ENCODE data around the gene SLC39A2. TPM values are rescaled to one million over a fixed set of nuclear protein-coding genes. Genes with fewer than 3 reads are reported as not detected.

SLC39A2 gene
- total RNA-seq, 1 experiment from 2014 or later: not detected

DNA sequence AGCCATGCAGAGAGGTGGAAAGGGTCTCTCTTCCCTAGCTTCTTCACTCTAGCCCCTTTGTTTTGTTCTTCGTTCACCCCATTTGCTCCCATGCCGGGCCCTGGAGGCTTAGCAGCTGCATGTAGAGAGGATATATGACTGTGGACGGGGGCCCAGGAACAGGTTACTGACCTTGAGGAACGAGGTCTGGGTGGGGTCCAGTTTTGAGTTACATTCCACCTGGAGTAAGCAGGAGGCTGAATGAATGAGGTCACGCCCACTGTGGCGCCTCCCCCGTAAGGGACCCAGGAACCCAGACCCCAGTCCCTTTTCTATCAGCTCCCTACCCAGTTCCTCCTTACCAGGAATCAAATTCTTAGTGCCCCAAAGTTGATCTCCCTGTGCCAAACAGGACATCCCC lies 19.2 kb downstream of the SLC39A2 start (continued):
- TF ChIP-seq, protein P1, sequence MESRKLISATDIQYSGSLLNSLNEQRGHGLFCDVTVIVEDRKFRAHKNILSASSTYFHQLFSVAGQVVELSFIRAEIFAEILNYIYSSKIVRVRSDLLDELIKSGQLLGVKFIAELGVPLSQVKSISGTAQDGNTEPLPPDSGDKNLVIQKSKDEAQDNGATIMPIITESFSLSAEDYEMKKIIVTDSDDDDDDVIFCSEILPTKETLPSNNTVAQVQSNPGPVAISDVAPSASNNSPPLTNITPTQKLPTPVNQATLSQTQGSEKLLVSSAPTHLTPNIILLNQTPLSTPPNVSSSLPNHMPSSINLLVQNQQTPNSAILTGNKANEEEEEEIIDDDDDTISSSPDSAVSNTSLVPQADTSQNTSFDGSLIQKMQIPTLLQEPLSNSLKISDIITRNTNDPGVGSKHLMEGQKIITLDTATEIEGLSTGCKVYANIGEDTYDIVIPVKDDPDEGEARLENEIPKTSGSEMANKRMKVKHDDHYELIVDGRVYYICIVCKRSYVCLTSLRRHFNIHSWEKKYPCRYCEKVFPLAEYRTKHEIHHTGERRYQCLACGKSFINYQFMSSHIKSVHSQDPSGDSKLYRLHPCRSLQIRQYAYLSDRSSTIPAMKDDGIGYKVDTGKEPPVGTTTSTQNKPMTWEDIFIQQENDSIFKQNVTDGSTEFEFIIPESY (IDR thresholded peaks at IDR 0.05; ENCODE audit: extremely low read depth, insufficient replicate concordance, low read length): no peak
- no peak for TF ChIP-seq SIN3A (IDR thresholded peaks at IDR 0.05; ENCODE audit: low read depth)
- no peak for TF ChIP-seq EGR1 (IDR thresholded peaks at IDR 0.05; ENCODE audit: low read depth)
- no peak for TF ChIP-seq TCF7L2 (IDR thresholded peaks at IDR 0.05; ENCODE audit: borderline replicate concordance, extremely low read depth, insufficient read depth, insufficient read length)
- TF ChIP-seq YY1 (IDR thresholded peaks at IDR 0.05; ENCODE audit: extremely low read depth, insufficient replicate concordance, low read depth, low read length): no peak
- no peak for TF ChIP-seq EZH2 (IDR thresholded peaks at IDR 0.05)
- TF ChIP-seq RAD21 (IDR thresholded peaks at IDR 0.05; ENCODE audit: low read depth): no peak
- TF ChIP-seq EZH2phosphoT487 (IDR thresholded peaks at IDR 0.05; ENCODE audit: borderline replicate concordance): no peak
- TF ChIP-seq SRF (IDR thresholded peaks at IDR 0.05; ENCODE audit: low read depth): no peak
- TF ChIP-seq ZNF274 (IDR thresholded peaks at IDR 0.05; ENCODE audit: low read depth, low read length): no peak
- TF ChIP-seq SP1 (IDR thresholded peaks at IDR 0.05; ENCODE audit: low read depth): no peak

GRCh38 chr14:21018781-21019180 lies 19.7 kb downstream of the SLC39A2 start:
- Histone ChIP-seq H3K79me2 (ENCODE audit: insufficient read depth, low read length) (no peaks in the 10 kb centered on the region), H3K36me3 (ENCODE audit: control insufficient read depth in 1 of 2, insufficient read depth in 2 of 2, low read length in 2 of 2) (no peaks in the 10 kb centered on the region; a peak in 1 of 4 replicates), H3K9me2 (ENCODE audit: insufficient read depth) (no peaks in the 10 kb centered on the region), H3K27me3 (ENCODE audit: insufficient read depth, low read length) (no peaks in the 10 kb centered on the region), H2AFZ (ENCODE audit: low read depth, low read length, poor library complexity, severe bottlenecking) (no peak overlapping the region), H3K4me2 (ENCODE audit: low read length) (no peak overlapping the region), H3K27ac (ENCODE audit: low read depth, low read length) (no peak overlapping the region), H3K9me3 (ENCODE audit: control insufficient read depth in 1 of 2, insufficient read depth in 1 of 2, low read depth in 1 of 2, low read length in 2 of 2) (no peaks in the 10 kb centered on the region), H3K4me1 (ENCODE audit: control insufficient read depth in 1 of 2, insufficient read depth in 2 of 2, low read length in 2 of 2) (peaks cover under 1 to 7% of the 10 kb centered on the region in 2 experiments; a peak in 2 of 4 replicates), H3K9ac (ENCODE audit: low read length) (no peak overlapping the region), H4K20me1 (ENCODE audit: insufficient read depth) (no peaks in the 10 kb centered on the region), H3K4me3 (replicated peaks in 1 of 2; ENCODE audit: low read depth in 1 of 2, low read length in 2 of 2) (no peak overlapping the region)
- intact Hi-C loops (cut with micrococcal nuclease): loop anchor here (10.0 kb wide), 1 partner anchor 536 kb away; no protein-coding TSS in a partner anchor
- CTCF ChIA-PET: no interaction called here
- no peak for ATAC-seq
- POLR2A ChIA-PET: no interaction called here
- RAD21 ChIA-PET (ENCODE audit: low non-redundant PET in 1 of 2, low total read pairs in 2 of 2, uncharacterized antibody in 2 of 2, unreplicated experiment in 2 of 2): no interaction called here
- no TSS peak for BruUV-seq (replicated peaks)
- DNase-seq (ENCODE audit: low read depth, low spot score): no peak
- TF ChIP-seq REST (IDR thresholded peaks at IDR 0.05; ENCODE audit: low read depth) (no peak), POLR2AphosphoS5 (IDR thresholded peaks at IDR 0.05; ENCODE audit: low read depth, low read length) (no peak), ATF3 (IDR thresholded peaks at IDR 0.05) (no peak), TCF7L2 (IDR thresholded peaks at IDR 0.05; ENCODE audit: borderline replicate concordance, extremely low read depth, insufficient read depth, insufficient read length) (no peak), EGR1 (IDR thresholded peaks at IDR 0.05; ENCODE audit: low read depth) (no peak), JUND (IDR thresholded peaks at IDR 0.05) (no peak), CTCF (IDR thresholded peaks at IDR 0.05 in 2 of 3, conservative IDR thresholded peaks at IDR 0.05 in 1 of 3; ENCODE audit: borderline replicate concordance in 1 of 3, insufficient read depth in 1 of 3, low read depth in 2 of 3, low read length in 2 of 3) (no peak), CEBPB (IDR thresholded peaks at IDR 0.05; ENCODE audit: low read depth) (no peak), ELF1 (IDR thresholded peaks at IDR 0.05; ENCODE audit: borderline replicate concordance, low read depth) (no peak)
- TF ChIP-seq, protein P2, sequence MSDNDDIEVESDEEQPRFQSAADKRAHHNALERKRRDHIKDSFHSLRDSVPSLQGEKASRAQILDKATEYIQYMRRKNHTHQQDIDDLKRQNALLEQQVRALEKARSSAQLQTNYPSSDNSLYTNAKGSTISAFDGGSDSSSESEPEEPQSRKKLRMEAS (IDR thresholded peaks at IDR 0.05): no peak
